Peyer's patch (tissue), 4 donors: ENCODE data around the gene DMAC1.

Source experiments
- CTCF ChIP-seq, 6 experiments: fragments of 450-650 bp in 4 of 6; fragments of 200-600 bp in 2 of 6; sonication (generic) in 1 of 6; IDR thresholded peaks; one replicate each; pipeline ENCODE4 v1.5.1; 2017 to 2019; ENCODE audit warnings: antibody characterized with exemption in 6 of 6, mild to moderate bottlenecking in 3 of 6, moderate library complexity in 1 of 6
- POLR2A ChIP-seq, 2 donors: fragments of 450-650 bp; IDR thresholded peaks; one replicate each; pipeline ENCODE4 v1.5.1; 2017; ENCODE audit warnings: antibody characterized with exemption in 2 of 2, mild to moderate bottlenecking in 2 of 2, moderate library complexity in 2 of 2

- TF ChIP-seq CTCF (IDR thresholded peaks at IDR 0.05) (no peak), POLR2A (IDR thresholded peaks at IDR 0.05) (no peak)
Observed at GRCh38 chr9:7780261-7780988, 19.2 kb downstream of the DMAC1 start.
